Left hindlimb (tissue), 1 donor: ENCODE data around the gene CCDC178.
"Not testable (repeated sequence)": the region's sequence is repeated elsewhere in the genome, so short reads cannot be mapped to it uniquely, and the experiment has no call there.

Experiments
- DNase-seq: peaks from one replicate; pipeline ENCODE4 v3.0.0-alpha.2; 2018

Gene CCDC178

GRCh38 chr18:33210575-33211189 is 229.8 kb downstream of the CCDC178 start:
- no peak for DNase-seq

- DNase-seq, result no peak
These were observed 234.7 kb downstream of the CCDC178 start for GRCh38 chr18:33205777-33206176.

GRCh38 chr18:33201509-33201926 is 239.0 kb downstream of the CCDC178 start:
- DNase-seq, result peak; percentile 60

GRCh38 chr18:33195795-33196194 is 244.7 kb downstream of the CCDC178 start:
- no peak for DNase-seq

GRCh38 chr18:33194793-33195192 is 245.7 kb downstream of the CCDC178 start:
- DNase-seq, result no peak

- no peak for DNase-seq
These were observed 255.6 kb downstream of the CCDC178 start for GRCh38 chr18:33184958-33185357.

GRCh38 chr18:33184175-33184574 is 256.3 kb downstream of the CCDC178 start:
- no peak for DNase-seq

GRCh38 chr18:33183136-33183535 is 257.4 kb downstream of the CCDC178 start:
- no peak for DNase-seq

GRCh38 chr18:33181016-33181415 is 259.5 kb downstream of the CCDC178 start:
- DNase-seq, result no peak

GRCh38 chr18:33169218-33169617 is 271.3 kb downstream of the CCDC178 start:
- DNase-seq, result no peak

- DNase-seq, result not testable (repeated sequence)
These were observed 276.4 kb downstream of the CCDC178 start for GRCh38 chr18:33164121-33164520.

- no peak for DNase-seq
These were observed 279.4 kb downstream of the CCDC178 start for GRCh38 chr18:33161131-33161530.

- DNase-seq, result no peak
These were observed 281.4 kb downstream of the CCDC178 start for GRCh38 chr18:33159151-33159550.

- no peak for DNase-seq
These were observed 282.6 kb downstream of the CCDC178 start for GRCh38 chr18:33157893-33158292.

GRCh38 chr18:33156906-33157470 is 283.5 kb downstream of the CCDC178 start:
- DNase-seq, result no peak

GRCh38 chr18:33154049-33154448 is 286.5 kb downstream of the CCDC178 start:
- no peak for DNase-seq

GRCh38 chr18:33152376-33152775 is 288.1 kb downstream of the CCDC178 start:
- no peak for DNase-seq

- not testable (repeated sequence) for DNase-seq
These were observed 292.7 kb downstream of the CCDC178 start for GRCh38 chr18:33147811-33148210.

GRCh38 chr18:33146014-33146413 is 294.5 kb downstream of the CCDC178 start:
- no peak for DNase-seq

GRCh38 chr18:33135951-33136660 is 304.4 kb downstream of the CCDC178 start:
- no peak for DNase-seq

- DNase-seq, result no peak
These were observed 307.9 kb downstream of the CCDC178 start for GRCh38 chr18:33132657-33133056.

GRCh38 chr18:33128581-33128980 is 311.9 kb downstream of the CCDC178 start:
- DNase-seq, result no peak

- DNase-seq, result no peak
These were observed 316.5 kb downstream of the CCDC178 start for GRCh38 chr18:33123862-33124518.

- DNase-seq, result no peak
These were observed 324.1 kb downstream of the CCDC178 start for GRCh38 chr18:33116376-33116775.
